GM21576 (cell line): ENCODE results near the gene MGAT4A.

Experiments used
- ATAC-seq: cut with Tn5 transposase; IDR thresholded peaks from one replicate; pipeline ENCODE4 v1.9.1; 2021; ENCODE audit warnings: mild to moderate bottlenecking, moderate library complexity; ENCODE audit not compliant: unreplicated experiment

MGAT4A gene

GRCh38 chr2:98579926-98580325 is 151.0 kb downstream of the MGAT4A start:
- ATAC-seq, result no peak

GRCh38 chr2:98578231-98578630 is 152.7 kb downstream of the MGAT4A start:
- no peak for ATAC-seq

GRCh38 chr2:98577313-98577712 is 153.6 kb downstream of the MGAT4A start:
- no peak for ATAC-seq

GRCh38 chr2:98576666-98577312 is 154.1 kb downstream of the MGAT4A start:
- ATAC-seq, result no peak

- no peak for ATAC-seq
Measured at GRCh38 chr2:98573426-98573825, 157.5 kb downstream of the MGAT4A start.

GRCh38 chr2:98572676-98573075 is 158.3 kb downstream of the MGAT4A start:
- ATAC-seq, result no peak

GRCh38 chr2:98572211-98572610 is 158.7 kb downstream of the MGAT4A start:
- ATAC-seq, result no peak

GRCh38 chr2:98571796-98572195 is 159.1 kb downstream of the MGAT4A start:
- ATAC-seq, result no peak

GRCh38 chr2:98571121-98571701 is 159.7 kb downstream of the MGAT4A start:
- ATAC-seq, result no peak

- no peak for ATAC-seq
Measured at GRCh38 chr2:98570356-98570755, 160.6 kb downstream of the MGAT4A start.

GRCh38 chr2:98569915-98570314 is 161.0 kb downstream of the MGAT4A start:
- ATAC-seq, result no peak

- ATAC-seq, result no peak
Measured at GRCh38 chr2:98569197-98569793, 161.6 kb downstream of the MGAT4A start.
